H9 (cell line): ENCODE measurements around the gene SKIC3. TPM values are rescaled to one million over a fixed set of nuclear protein-coding genes. Genes with fewer than 3 reads are reported as not detected.

Source experiments
- DNase-seq: peaks from one replicate; pipeline ENCODE4 v3.0.0-alpha.2; 2017
- H2AFZ ChIP-seq: one replicate; pipeline ENCODE4 v1.6.1; 2013; ENCODE audit warnings: mild to moderate bottlenecking, low read length, control low read depth, moderate library complexity
- H2AK5ac ChIP-seq: 2 replicates; pipeline ENCODE4 v1.6.1; 2013; ENCODE audit warnings: low read length, control low read depth, mixed read lengths; ENCODE audit not compliant: insufficient read length
- H2BK120ac ChIP-seq: one replicate; pipeline ENCODE4 v1.6.1; 2013; ENCODE audit warnings: low read depth, mild to moderate bottlenecking, low read length, control low read depth, inconsistent platforms; ENCODE audit not compliant: poor library complexity, severe bottlenecking
- H2BK12ac ChIP-seq: 2 replicates; pipeline ENCODE4 v1.6.1; 2013; ENCODE audit warnings: low read length, control low read depth, mixed read lengths, low read depth; ENCODE audit not compliant: insufficient read length
- H2BK15ac ChIP-seq: 2 replicates; pipeline ENCODE4 v1.6.1; 2013; ENCODE audit warnings: low read depth, low read length, control low read depth
- H2BK20ac ChIP-seq: one replicate; pipeline ENCODE4 v1.6.1; 2013; ENCODE audit warnings: low read depth, mild to moderate bottlenecking, low read length, control low read depth, inconsistent platforms; ENCODE audit not compliant: poor library complexity, severe bottlenecking
- H2BK5ac ChIP-seq: 2 replicates; pipeline ENCODE4 v1.6.1; 2013; ENCODE audit warnings: low read length, control low read depth, mixed read lengths; ENCODE audit not compliant: insufficient read length
- H3K14ac ChIP-seq: 2 replicates; pipeline ENCODE4 v1.6.1; 2013; ENCODE audit warnings: low read length, control low read depth; ENCODE audit not compliant: insufficient read depth
- H3K18ac ChIP-seq: 2 replicates; pipeline ENCODE4 v1.6.1; 2013; ENCODE audit warnings: low read depth, mild to moderate bottlenecking, mixed read lengths, low read length, control low read depth; ENCODE audit not compliant: insufficient read length
- H3K23ac ChIP-seq: 2 replicates; pipeline ENCODE4 v1.6.1; 2013; ENCODE audit warnings: low read length, control low read depth, mixed read lengths, low read depth; ENCODE audit not compliant: insufficient read length
- H3K23me2 ChIP-seq: 2 replicates; pipeline ENCODE4 v1.6.1; 2013; ENCODE audit warnings: low read depth, mild to moderate bottlenecking, mixed read lengths, low read length, control low read depth; ENCODE audit not compliant: insufficient read length, poor library complexity, severe bottlenecking
- H3K27ac ChIP-seq: 2 replicates; pipeline ENCODE4 v1.5.1; 2013; ENCODE audit warnings: low read length, control low read depth, mixed read lengths, low read depth; ENCODE audit not compliant: insufficient read length
- H3K27me3 ChIP-seq: 2 replicates; pipeline ENCODE4 v1.6.1; 2013; ENCODE audit warnings: low read length, control low read depth, inconsistent platforms; ENCODE audit not compliant: insufficient read depth
- H3K4ac ChIP-seq: 2 replicates; pipeline ENCODE4 v1.6.1; 2013; ENCODE audit warnings: low read depth, mild to moderate bottlenecking, control low read depth, inconsistent platforms, low read length, moderate library complexity
- H3K4me1 ChIP-seq: 2 replicates; pipeline ENCODE4 v1.6.1; 2013; ENCODE audit warnings: low read length, control low read depth, inconsistent platforms; ENCODE audit not compliant: insufficient read depth
- H3K4me2 ChIP-seq: 2 replicates; pipeline ENCODE4 v1.6.1; 2013; ENCODE audit warnings: low read length, control low read depth, mixed read lengths; ENCODE audit not compliant: insufficient read length, insufficient read depth
- H3K56ac ChIP-seq: 2 replicates; pipeline ENCODE4 v1.6.1; 2013; ENCODE audit warnings: low read depth, mild to moderate bottlenecking, mixed read lengths, low read length, control low read depth; ENCODE audit not compliant: insufficient read length
- H3K79me1 ChIP-seq: 2 replicates; pipeline ENCODE4 v1.6.1; 2013; ENCODE audit warnings: low read depth, mild to moderate bottlenecking, moderate library complexity, low read length, control low read depth, inconsistent platforms; ENCODE audit not compliant: insufficient read depth, poor library complexity, severe bottlenecking
- H3K79me2 ChIP-seq: 2 replicates; pipeline ENCODE4 v1.6.1; 2013; ENCODE audit warnings: low read length, control low read depth, inconsistent platforms; ENCODE audit not compliant: insufficient read depth
- H3K9ac ChIP-seq: 2 replicates; pipeline ENCODE4 v1.6.1; 2013; ENCODE audit warnings: low read length, control low read depth, mixed read lengths; ENCODE audit not compliant: insufficient read length; ENCODE audit errors: extremely low read depth
- H3K9me3 ChIP-seq: one replicate; pipeline ENCODE4 v1.6.1; 2013; ENCODE audit warnings: low read depth, low read length, inconsistent platforms; ENCODE audit not compliant: control insufficient read depth
- H3T11ph ChIP-seq: one replicate; pipeline ENCODE4 v1.6.1; 2013; ENCODE audit warnings: mild to moderate bottlenecking, low read length, control low read depth, inconsistent platforms
- H4K20me1 ChIP-seq: one replicate; pipeline ENCODE4 v1.6.1; 2013; ENCODE audit not compliant: control insufficient read depth, insufficient read length, insufficient read depth
- H4K5ac ChIP-seq: 2 replicates; pipeline ENCODE4 v1.6.1; 2013; ENCODE audit warnings: low read depth, mild to moderate bottlenecking, mixed read lengths, low read length, control low read depth; ENCODE audit not compliant: insufficient read length
- H4K8ac ChIP-seq: replicated peaks from 2 replicates; pipeline ENCODE4 v1.6.1; 2013; ENCODE audit warnings: low read length, control low read depth, mixed read lengths, low read depth; ENCODE audit not compliant: insufficient read length
- H4K91ac ChIP-seq: 2 replicates; pipeline ENCODE4 v1.6.1; 2013; ENCODE audit warnings: low read depth, mild to moderate bottlenecking, moderate library complexity, mixed read lengths, low read length, control low read depth; ENCODE audit not compliant: insufficient read length
- H3K27ac Mint-ChIP-seq, 3 experiments: 2 replicates in 2 of 3; 3 replicates in 1 of 3; pipeline ENCODE4 v1.8.0; 2020 to 2021; ENCODE audit warnings: mixed read lengths in 3 of 3, mild to moderate bottlenecking in 1 of 3, moderate library complexity in 1 of 3
- H3K27me3 Mint-ChIP-seq: 2 replicates; pipeline ENCODE4 v1.8.0; 2021; ENCODE audit warnings: low read depth, mild to moderate bottlenecking, moderate library complexity, mixed read lengths
- H3K36me3 Mint-ChIP-seq, 3 experiments: 2 replicates in 2 of 3; 3 replicates in 1 of 3; pipeline ENCODE4 v1.8.0; 2020 to 2021; ENCODE audit warnings: low read depth in 3 of 3, mixed read lengths in 3 of 3; ENCODE audit not compliant: insufficient read depth in 1 of 3
- H3K4me1 Mint-ChIP-seq, 2 experiments: 2 replicates each; pipeline ENCODE4 v1.8.0; 2020; ENCODE audit warnings: mixed read lengths in 2 of 2
- H3K4me3 Mint-ChIP-seq, 2 experiments: 2 replicates in 1 of 2; 3 replicates in 1 of 2; pipeline ENCODE4 v1.8.0; 2020 to 2021; ENCODE audit warnings: mild to moderate bottlenecking in 2 of 2, mixed read lengths in 2 of 2, moderate library complexity in 1 of 2
- H3K9me3 Mint-ChIP-seq, 2 experiments: 2 replicates in 1 of 2; 3 replicates in 1 of 2; pipeline ENCODE4 v1.8.0; 2020; ENCODE audit warnings: mild to moderate bottlenecking in 2 of 2, mixed read lengths in 2 of 2, moderate library complexity in 1 of 2
- WGBS: extraction: QIAGEN DNeasy Blood & Tissue Kit; methylation state at CpG from one replicate; pipeline ENCODE4 v1.1.7; 2013; ENCODE audit warnings: missing lambda C conversion rate, low lambda C conversion rate, mixed read lengths; ENCODE audit not compliant: insufficient read length; ENCODE audit errors: extremely low coverage; 5-methylcytosine and 5-hydroxymethylcytosine counted together
- total RNA-seq: library from RNA; stranded (reverse); gene quantifications from 2 replicates; pipeline ENCODE4 v1.2.1, GENCODE V29; 2021
- TF ChIP-seq, protein P1 (sequence below): fragments of 200-600 bp; sonication (generic); conservative IDR thresholded peaks from 3 replicates; pipeline ENCODE4 v1.8.0; 2021; ENCODE audit warnings: antibody characterized with exemption, mild to moderate bottlenecking

The SKIC3 gene
- total RNA-seq, 1 experiment from 2014 or later = 64.7 TPM

DNA sequence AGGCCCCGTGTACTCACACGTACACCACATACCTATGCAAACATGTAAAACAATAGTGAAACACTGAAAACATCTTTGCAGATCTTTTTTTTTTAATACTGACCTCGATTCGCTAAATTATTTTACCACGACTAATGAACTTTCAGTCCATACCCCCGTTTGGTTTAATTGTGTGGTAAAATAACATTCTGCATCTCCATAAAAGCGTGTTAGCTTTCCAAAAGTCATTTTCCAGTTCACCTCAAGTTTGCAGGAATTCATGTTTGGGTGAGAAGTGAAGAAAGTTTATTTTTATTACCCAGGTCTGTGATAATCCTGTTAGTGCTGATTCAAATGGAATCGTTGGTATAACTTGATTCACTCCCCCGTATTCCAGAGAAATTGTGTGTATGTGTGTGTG lies 776 bp upstream of the SKIC3 start:
- peaks cover 7 to 8% (median 7%) of the 10 kb centered on the region in 3 experiments; a peak in 6 of 7 replicates for H3K36me3 Mint-ChIP-seq
- no peak overlapping the region for H3K14ac ChIP-seq
- no peak overlapping the region for H2BK12ac ChIP-seq
- H3K79me2 ChIP-seq = peaks cover 3% of the 10 kb centered on the region; the same call in 1 of the 2 replicates
- H3K4me3 Mint-ChIP-seq = peak overlapping the region; percentile 79 to 90
- H2BK5ac ChIP-seq = no peak overlapping the region
- no peak overlapping the region for H3T11ph ChIP-seq
- no peak overlapping the region for H4K5ac ChIP-seq
- H2BK20ac ChIP-seq = no peak overlapping the region
- H3K4me1 Mint-ChIP-seq = peaks cover 13% of the 10 kb centered on the region in 2 experiments
- H3K79me1 ChIP-seq = peaks cover 5% of the 10 kb centered on the region
- no peak overlapping the region for H2BK120ac ChIP-seq
- H3K4me1 ChIP-seq = peaks cover 3% of the 10 kb centered on the region; the same call in 1 of the 2 replicates
- WGBS = no CpG with 5 or more reads among the region's 9 CpGs
- no peak overlapping the region for H4K91ac ChIP-seq
- H3K23ac ChIP-seq = no peak overlapping the region
- peak overlapping the region; percentile 66 for H3K9ac ChIP-seq
- no peak overlapping the region for H2BK15ac ChIP-seq
- no peak overlapping the region for H2AFZ ChIP-seq
- no peak overlapping the region for H4K8ac ChIP-seq
- no peaks in the 10 kb centered on the region for H3K27me3 ChIP-seq
- no peaks in the 10 kb centered on the region for H3K9me3 ChIP-seq
- no peaks in the 10 kb centered on the region for H4K20me1 ChIP-seq
- no peak overlapping the region for H3K4ac ChIP-seq
- H3K27me3 Mint-ChIP-seq = no peaks in the 10 kb centered on the region
- H3K27ac ChIP-seq = no peak overlapping the region
- H3K18ac ChIP-seq = no peak overlapping the region
- no peak overlapping the region for H2AK5ac ChIP-seq
- no peaks in the 10 kb centered on the region for H3K9me3 Mint-ChIP-seq
- no peak for DNase-seq
- TF ChIP-seq, protein P1, sequence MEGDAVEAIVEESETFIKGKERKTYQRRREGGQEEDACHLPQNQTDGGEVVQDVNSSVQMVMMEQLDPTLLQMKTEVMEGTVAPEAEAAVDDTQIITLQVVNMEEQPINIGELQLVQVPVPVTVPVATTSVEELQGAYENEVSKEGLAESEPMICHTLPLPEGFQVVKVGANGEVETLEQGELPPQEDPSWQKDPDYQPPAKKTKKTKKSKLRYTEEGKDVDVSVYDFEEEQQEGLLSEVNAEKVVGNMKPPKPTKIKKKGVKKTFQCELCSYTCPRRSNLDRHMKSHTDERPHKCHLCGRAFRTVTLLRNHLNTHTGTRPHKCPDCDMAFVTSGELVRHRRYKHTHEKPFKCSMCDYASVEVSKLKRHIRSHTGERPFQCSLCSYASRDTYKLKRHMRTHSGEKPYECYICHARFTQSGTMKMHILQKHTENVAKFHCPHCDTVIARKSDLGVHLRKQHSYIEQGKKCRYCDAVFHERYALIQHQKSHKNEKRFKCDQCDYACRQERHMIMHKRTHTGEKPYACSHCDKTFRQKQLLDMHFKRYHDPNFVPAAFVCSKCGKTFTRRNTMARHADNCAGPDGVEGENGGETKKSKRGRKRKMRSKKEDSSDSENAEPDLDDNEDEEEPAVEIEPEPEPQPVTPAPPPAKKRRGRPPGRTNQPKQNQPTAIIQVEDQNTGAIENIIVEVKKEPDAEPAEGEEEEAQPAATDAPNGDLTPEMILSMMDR = no peak
- H3K4me2 ChIP-seq = peak overlapping the region; percentile 98
- peak overlapping the region; percentile 89 to 98 (median 97) for H3K27ac Mint-ChIP-seq
- H3K56ac ChIP-seq = no peak overlapping the region
- peaks cover 3% of the 10 kb centered on the region for H3K23me2 ChIP-seq
